ENCODE results near the gene C14orf132. TPM values are rescaled to one million over a fixed set of nuclear protein-coding genes. Genes with fewer than 3 reads are reported as not detected.

The C14orf132 gene
- polyA plus RNA-seq, 3 donors, result 28.4 to 32.2 (median 30.7) TPM

GRCh38 chr14:96080571-96080970 lies 41.4 kb downstream of the C14orf132 start:
- no peak for DNase-seq

DNA sequence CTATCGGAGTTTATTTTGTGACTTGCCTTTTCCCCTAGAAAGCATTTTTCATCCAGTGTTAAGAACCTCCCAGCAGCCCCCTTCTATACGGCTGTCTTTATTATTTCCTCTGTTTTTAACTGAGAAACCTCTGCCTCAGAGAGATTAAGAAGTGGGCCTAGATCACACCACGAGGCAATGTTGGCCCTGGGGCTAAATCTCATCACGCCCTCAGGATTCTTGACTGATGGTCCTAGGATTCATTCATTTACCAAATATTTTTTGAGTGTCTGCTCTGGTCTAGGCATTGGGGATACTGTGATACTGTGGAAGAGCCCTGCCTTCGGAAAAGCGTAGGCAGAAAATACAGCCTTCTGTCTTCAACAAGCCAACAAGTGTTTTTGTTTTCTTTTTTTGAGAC lies 42.1 kb downstream of the C14orf132 start:
- DNase-seq, result no peak

GRCh38 chr14:96081767-96082400 lies 42.7 kb downstream of the C14orf132 start:
- DNase-seq, result no peak

DNA sequence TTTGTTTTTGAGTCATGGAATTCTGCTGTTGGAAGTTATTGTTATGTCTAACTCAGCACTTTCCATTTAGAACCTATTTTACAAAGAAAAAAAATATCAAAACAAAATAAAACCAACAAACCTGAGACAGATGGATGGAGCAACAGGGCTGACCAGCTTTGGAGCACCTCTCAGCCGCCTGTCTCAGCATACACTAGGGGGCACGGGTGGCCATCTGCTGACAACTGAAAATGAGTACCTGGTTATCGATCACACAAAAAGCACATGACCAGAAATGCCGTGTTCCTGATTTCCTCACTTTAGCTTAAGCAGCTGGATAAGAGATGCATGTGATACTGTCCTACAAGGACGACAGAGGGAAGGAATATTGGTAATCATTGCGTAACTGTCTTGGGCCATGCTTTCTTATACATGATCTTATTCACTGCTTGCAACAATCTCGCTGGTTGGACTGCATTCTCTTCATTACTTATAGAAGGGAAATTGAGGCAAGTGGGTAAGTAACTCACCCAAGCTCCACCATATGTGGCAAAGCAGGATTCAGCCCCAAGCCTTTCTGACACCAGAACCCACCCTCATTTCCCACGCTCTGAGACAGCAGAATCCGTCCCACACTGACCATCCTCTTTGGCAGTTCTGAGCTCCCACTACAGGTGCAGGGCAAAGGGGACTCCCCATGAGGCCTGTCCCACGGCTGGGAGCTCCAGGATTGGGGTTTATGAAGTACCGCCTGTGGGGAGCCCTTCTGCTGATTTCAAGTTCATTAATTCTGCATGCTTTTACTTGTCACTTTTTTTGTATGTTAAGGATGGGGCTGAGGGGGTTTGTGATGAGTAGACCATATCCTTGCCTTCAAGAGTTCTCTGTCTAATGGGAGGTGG lies 43.5 kb downstream of the C14orf132 start:
- no peak for DNase-seq

GRCh38 chr14:96083667-96084320 lies 44.6 kb downstream of the C14orf132 start:
- DNase-seq, result no peak

- no peak for DNase-seq
Measured at GRCh38 chr14:96084796-96085195, 45.6 kb downstream of the C14orf132 start.

DNA sequence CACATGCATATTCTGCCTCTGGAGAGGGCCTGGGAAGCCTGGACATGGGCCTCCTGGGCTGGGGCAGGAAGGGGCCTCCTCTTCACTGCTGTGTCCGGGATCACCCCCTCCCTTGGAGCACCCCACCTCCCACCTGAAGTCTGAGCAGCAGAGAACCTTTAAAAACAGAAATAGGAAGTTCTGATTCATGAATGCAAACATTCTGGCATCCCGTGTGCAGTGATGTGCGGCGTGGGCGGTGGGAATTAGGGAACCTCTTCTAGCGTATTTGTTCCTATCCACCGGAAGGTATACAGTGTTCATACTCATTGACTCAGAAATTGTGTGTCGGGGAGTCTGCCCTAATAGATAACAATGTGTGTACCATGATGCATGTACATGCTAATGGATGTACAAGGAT lies 46.2 kb downstream of the C14orf132 start:
- DNase-seq, result no peak

DNA sequence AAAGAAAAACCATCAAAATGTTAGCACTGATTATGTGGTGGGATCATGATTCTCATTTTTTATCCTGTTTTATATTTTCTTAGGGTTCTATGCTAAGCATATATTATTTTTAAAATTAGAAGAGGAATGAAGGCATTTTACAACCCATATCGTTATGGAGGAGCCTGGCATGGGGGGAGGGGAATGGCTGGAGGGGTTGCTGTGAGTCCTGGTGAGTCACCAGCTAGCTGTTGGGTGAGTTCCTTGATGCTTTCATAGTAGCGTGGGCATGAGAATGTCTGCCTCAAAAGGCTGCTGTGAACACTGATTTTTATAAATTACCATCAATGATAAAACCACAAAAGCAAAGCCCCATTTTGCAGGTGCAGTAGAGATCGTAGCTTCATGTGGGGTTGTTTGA lies 46.9 kb downstream of the C14orf132 start:
- no peak for DNase-seq

GRCh38 chr14:96086574-96087077 lies 47.5 kb downstream of the C14orf132 start:
- DNase-seq, result no peak

- no peak for DNase-seq
Measured at GRCh38 chr14:96088074-96088473, 48.9 kb downstream of the C14orf132 start.

DNA sequence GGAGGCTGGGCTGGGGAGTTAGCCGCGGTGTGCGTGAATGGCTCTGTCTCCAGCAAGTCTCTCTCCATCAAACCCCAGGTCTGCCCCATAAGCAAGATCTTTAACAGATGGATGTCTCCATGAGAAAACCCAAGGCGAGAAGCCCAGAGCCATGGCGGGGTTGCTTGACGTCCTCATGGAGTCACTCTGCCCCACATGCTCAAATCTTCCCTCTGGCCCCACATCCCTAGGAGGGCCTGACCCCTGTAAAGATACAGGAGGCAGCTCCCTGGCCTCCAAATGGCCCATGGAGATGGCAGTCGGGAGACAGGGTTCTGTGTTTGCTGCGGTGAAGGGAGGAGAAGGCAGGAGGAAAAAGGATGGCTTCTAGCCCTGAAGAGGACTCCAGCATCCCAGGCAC lies 49.3 kb downstream of the C14orf132 start:
- no peak for DNase-seq

DNA sequence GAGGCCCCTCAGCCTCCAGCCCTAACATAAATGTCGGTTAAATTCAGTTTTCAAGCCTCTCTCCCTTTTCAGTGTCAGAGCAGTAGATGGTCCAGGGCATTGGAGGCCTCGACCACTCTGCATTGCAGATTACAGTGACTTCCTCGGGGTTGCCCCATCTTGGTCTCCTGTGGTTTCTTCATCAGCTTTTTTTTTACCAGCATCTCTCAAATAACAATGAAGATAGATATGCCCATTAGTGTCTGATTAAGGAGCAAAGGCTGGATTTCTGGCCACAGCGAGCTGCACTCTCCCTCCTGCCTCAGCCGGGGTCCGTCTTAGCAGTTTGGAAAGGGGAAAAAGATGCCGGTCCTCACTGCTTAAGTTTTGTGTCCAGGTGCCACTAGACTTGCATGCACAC lies 49.7 kb downstream of the C14orf132 start:
- DNase-seq, result no peak

GRCh38 chr14:96089401-96089800 lies 50.2 kb downstream of the C14orf132 start:
- DNase-seq, result no peak

DNA sequence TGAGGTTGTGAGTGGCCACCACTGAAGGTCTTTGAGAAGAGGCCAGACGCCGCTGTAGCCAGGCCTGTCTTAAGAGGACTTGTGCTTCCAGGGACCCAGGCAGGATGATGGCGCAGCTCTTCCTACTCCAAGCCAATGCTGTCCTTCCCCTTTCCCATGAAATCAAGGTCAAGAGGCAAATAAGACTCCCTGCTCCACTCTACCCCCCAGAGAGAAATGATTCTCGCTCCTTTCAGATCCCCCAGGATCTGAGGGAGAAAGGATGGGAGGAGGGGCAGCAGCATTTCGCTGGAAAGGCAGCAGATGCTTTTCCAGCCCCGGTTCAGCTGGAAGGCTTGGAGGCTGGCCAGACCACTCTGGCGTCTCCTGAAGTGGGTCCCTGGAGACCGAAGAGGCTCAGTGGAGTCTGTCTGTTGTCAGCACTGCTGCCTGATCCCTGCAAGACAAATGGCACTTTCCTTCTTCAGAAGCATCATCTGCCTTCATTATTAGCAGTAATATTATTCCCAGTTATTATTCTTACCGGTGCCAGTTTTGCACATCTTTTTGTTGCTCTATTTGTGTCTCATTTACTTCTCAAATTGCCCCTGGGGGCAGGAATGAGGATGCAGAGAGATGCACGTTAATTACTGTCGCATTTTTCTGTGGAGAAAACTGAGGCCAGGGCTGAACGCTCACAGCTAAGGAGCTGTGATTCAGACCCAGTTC lies 51.4 kb downstream of the C14orf132 start:
- peak; percentile 63 for DNase-seq

DNA sequence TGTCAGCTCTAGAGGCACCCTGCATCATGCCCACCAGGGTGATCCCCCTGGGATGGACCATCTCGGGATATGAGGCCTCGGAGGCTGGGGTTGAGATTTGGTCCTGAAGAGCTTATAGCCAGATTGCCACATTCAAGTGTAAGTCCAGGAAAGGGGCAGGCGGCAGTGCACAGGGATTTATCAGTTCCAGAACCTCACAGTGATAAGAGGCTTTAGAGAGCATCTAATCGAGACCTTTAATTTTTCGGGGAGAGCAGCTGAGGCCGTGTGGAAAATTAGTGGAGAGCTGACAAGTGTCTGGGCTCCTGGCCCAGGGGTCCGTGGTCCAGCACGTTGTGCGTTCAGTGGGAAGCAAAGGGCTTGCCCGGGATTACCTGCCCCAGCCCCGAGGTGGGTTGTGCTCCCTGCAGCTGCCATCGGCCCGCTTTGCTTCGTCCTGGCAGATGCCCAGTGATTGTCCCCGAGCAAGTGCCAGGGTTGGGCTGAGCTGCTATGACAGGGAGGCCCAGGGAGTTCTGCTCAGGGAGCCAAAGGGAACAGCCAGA lies 52.1 kb downstream of the C14orf132 start:
- no peak for DNase-seq

DNA sequence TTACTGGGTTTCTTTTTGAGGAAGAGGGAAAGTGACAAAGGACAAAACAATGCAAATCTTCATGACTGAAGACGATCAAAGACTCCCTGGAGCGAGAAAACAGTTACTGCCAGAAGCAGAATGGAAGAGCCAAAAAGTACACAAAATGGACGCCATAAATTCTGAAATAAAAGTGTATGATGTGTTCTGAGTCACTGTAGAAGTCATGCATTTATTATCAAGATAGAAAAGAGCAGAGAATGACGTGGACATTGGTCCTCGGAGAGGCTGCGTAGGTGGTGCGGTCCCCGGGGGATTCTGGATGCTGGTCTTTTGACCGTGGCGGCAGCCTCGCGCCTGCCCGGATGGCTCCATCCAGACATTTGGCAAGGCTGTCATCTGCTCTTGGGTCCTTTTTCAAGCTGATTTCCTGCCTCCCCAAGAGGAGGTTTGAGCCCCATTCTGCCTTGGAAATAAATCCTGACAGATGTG lies 52.8 kb downstream of the C14orf132 start:
- no peak for DNase-seq

DNA sequence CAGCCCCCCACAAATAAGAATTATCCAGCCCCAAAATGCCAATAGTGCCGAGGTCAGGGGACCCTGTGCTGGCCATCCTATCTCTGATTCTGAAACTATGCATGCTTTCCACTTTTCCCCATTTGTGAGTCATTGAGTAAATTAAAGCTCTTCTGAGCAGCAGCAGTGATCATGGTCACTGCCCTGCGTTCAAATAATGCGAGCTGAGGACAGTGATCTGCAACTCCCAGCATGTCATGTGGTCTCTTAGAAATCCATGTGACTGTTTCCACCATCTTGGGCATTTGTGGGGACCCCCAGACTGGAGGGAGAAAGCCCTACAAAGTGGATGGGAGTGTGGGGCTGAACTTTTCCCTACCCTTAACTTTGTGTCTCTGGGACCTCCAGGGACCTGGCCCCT lies 53.8 kb downstream of the C14orf132 start:
- no peak for DNase-seq

GRCh38 chr14:96094211-96094610 lies 55.0 kb downstream of the C14orf132 start:
- DNase-seq, result no peak

- DNase-seq, result no peak
Measured at GRCh38 chr14:96094656-96095055, 55.5 kb downstream of the C14orf132 start.

- DNase-seq, result no peak
Measured at GRCh38 chr14:96095058-96095457, 55.9 kb downstream of the C14orf132 start.

All from renal pelvis (tissue), 4 donors.